B cell (primary cell): ENCODE results near the gene ABCA13. TPM values are rescaled to one million over a fixed set of nuclear protein-coding genes. Genes with fewer than 3 reads are reported as not detected.

Source experiments
- ATAC-seq: fragments of 200-7000 bp; cut with Tn5 transposase; one replicate; pipeline ENCODE4 v1.10.0; 2021; ENCODE audit warnings: low read depth, mild to moderate bottlenecking, moderate number of reproducible peaks, moderate library complexity
- CTCF ChIA-PET: fragments of 350-600 bp; sonication (Branson Sonifier 250); formaldehyde crosslinking; loops from one replicate; lab custom pipeline; 2021; ENCODE audit warnings: antibody characterized with exemption, inconsistent platforms; lab: Charles Lee
- POLR2A ChIA-PET: fragments of 350-600 bp; sonication (Branson Sonifier 250); formaldehyde crosslinking; loops from one replicate; lab custom pipeline; 2021; ENCODE audit warnings: antibody characterized with exemption; lab: Charles Lee
- DNase-seq: peaks from one replicate; pipeline ENCODE4 v3.0.0; 2013
- H2AFZ ChIP-seq: 2 replicates; pipeline ENCODE4 v1.6.1; 2012; ENCODE audit warnings: mild to moderate bottlenecking, low read depth, low read length; ENCODE audit not compliant: insufficient read depth, poor library complexity, severe bottlenecking
- H3K27ac ChIP-seq, 2 donors: 1 replicate in 1 of 2; 2 replicates in 1 of 2; pipeline ENCODE4 v1.5.1; 2012 to 2013; ENCODE audit warnings: low read length in 2 of 2, mild to moderate bottlenecking in 2 of 2, moderate library complexity in 1 of 2
- H3K27me3 ChIP-seq, 4 experiments: fragments of 200-600 bp in 1 of 4; sonication (generic) in 1 of 4; replicated peaks in 1 of 4; 1 replicate in 2 of 4; 2 replicates in 2 of 4; pipeline versions ENCODE4 v1.6.1 to v1.7.0; 2013 to 2016; ENCODE audit warnings: low read length in 3 of 4, mild to moderate bottlenecking in 2 of 4, mixed read lengths in 1 of 4, moderate library complexity in 1 of 4; ENCODE audit not compliant: insufficient read depth in 4 of 4, control insufficient read depth in 3 of 4; ENCODE audit errors: control extremely low read depth in 1 of 4
- H3K36me3 ChIP-seq, 2 experiments: replicated peaks in 1 of 2; 1 replicate in 1 of 2; 2 replicates in 1 of 2; pipeline versions ENCODE4 v1.6.1 to v1.7.1; 2013; ENCODE audit warnings: low read length in 1 of 2; ENCODE audit not compliant: insufficient read depth in 2 of 2, control insufficient read depth in 1 of 2; ENCODE audit errors: control extremely low read depth in 1 of 2, extremely low read depth in 1 of 2
- H3K4me1 ChIP-seq, 2 donors: fragments of 200-600 bp in 1 of 2; sonication (generic) in 1 of 2; 1 replicate in 1 of 2; 2 replicates in 1 of 2; pipeline versions ENCODE4 v1.5.1 to v1.6.1; 2013 to 2017; ENCODE audit warnings: low read length in 2 of 2; ENCODE audit not compliant: control insufficient read depth in 2 of 2, insufficient read depth in 2 of 2
- H3K4me2 ChIP-seq: replicated peaks from 2 replicates; pipeline ENCODE3; 2012; ENCODE audit warnings: mild to moderate bottlenecking, low read depth, low read length; ENCODE audit not compliant: poor library complexity, severe bottlenecking
- H3K4me3 ChIP-seq, 5 experiments: fragments of 200-600 bp in 1 of 5; sonication (generic) in 1 of 5; 1 replicate in 3 of 5; 2 replicates in 2 of 5; pipeline versions ENCODE4 v1.5.1 to v1.7.0; 2011 to 2016; ENCODE audit warnings: low read length in 4 of 5, mild to moderate bottlenecking in 4 of 5, low read depth in 2 of 5, control low read depth in 1 of 5, moderate library complexity in 1 of 5; ENCODE audit not compliant: insufficient read depth in 1 of 5; ENCODE audit errors: control extremely low read depth in 1 of 5, extremely low read depth in 1 of 5
- H3K79me2 ChIP-seq: fragments of 200-600 bp; sonication (generic); one replicate; pipeline ENCODE4 v1.6.0; 2016; ENCODE audit warnings: low read length; ENCODE audit not compliant: control insufficient read depth, insufficient read depth
- H3K9ac ChIP-seq: fragments of 200-600 bp; sonication (generic); 2 replicates; pipeline ENCODE4 v1.6.1; 2017; ENCODE audit warnings: mild to moderate bottlenecking, low read length, moderate library complexity
- H3K9me3 ChIP-seq, 3 donors: one replicate each; pipeline versions ENCODE4 v1.6.1 to v1.7.1; 2013; ENCODE audit warnings: low read length in 2 of 3; ENCODE audit not compliant: control insufficient read depth in 2 of 3, insufficient read depth in 1 of 3; ENCODE audit errors: control extremely low read depth in 1 of 3
- H4K20me1 ChIP-seq: 2 replicates; pipeline ENCODE4 v1.6.0; 2012; ENCODE audit warnings: mild to moderate bottlenecking, low read length; ENCODE audit not compliant: insufficient read depth, control insufficient read depth, poor library complexity, severe bottlenecking
- H3K27ac Mint-ChIP-seq: one replicate; pipeline ENCODE4 v1.8.0; 2021; ENCODE audit warnings: mixed read lengths
- H3K27me3 Mint-ChIP-seq: one replicate; pipeline ENCODE4 v1.8.0; 2021; ENCODE audit warnings: mixed read lengths
- H3K4me1 Mint-ChIP-seq: one replicate; pipeline ENCODE4 v1.8.0; 2021; ENCODE audit warnings: mixed read lengths
- H3K4me3 Mint-ChIP-seq: one replicate; pipeline ENCODE4 v1.8.0; 2021; ENCODE audit warnings: mixed read lengths
- H3K9me3 Mint-ChIP-seq: one replicate; pipeline ENCODE4 v1.8.0; 2022; ENCODE audit warnings: mixed read lengths; ENCODE audit not compliant: insufficient read depth
- CTCF ChIP-seq: fragments of 200-600 bp; IDR thresholded peaks from one replicate; pipeline ENCODE4 v1.8.0; 2022; ENCODE audit warnings: antibody characterized with exemption, mild to moderate bottlenecking
- EZH2 ChIP-seq: IDR thresholded peaks from 2 replicates; pipeline ENCODE4 v1.6.1; 2012; ENCODE audit warnings: borderline replicate concordance, low read depth, mild to moderate bottlenecking, moderate library complexity, low read length; ENCODE audit not compliant: insufficient read depth, poor library complexity, severe bottlenecking
- WGBS: methylation state at CpG from one replicate; pipeline ENCODE4 v1.1.5; 2013; ENCODE audit warnings: missing lambda C conversion rate; ENCODE audit not compliant: insufficient coverage; 5-methylcytosine and 5-hydroxymethylcytosine counted together
- intact Hi-C: fragments of 100-400 bp; cut with micrococcal nuclease; formaldehyde crosslinking; loops from one replicate; pipeline ENCODE4 v1.10.0; 2022
- polyA plus RNA-seq: library from polyadenylated mRNA; depleted of rRNA; stranded (reverse); fragments of >200 nt; gene quantifications from 2 replicates; pipeline ENCODE4 v1.2.3, GENCODE V29; 2012
- total RNA-seq, 2 donors: library from RNA; stranded (reverse); fragments of 120-200 nt in 1 of 2; gene quantifications; 1 replicate in 1 of 2; 2 replicates in 1 of 2; pipeline versions ENCODE4 v1.2.3 to v1.2.4, GENCODE V29; 2013 to 2022

Gene ABCA13
- total and polyA plus RNA-seq, 2 donors (not counting 1 experiment from before 2014, with no cell fraction given) = not detected

- Histone ChIP-seq H3K9ac (no peak overlapping the region), H2AFZ (no peak overlapping the region), H3K27ac (no peak overlapping the region), H3K4me2 (no peak overlapping the region), H3K9me3 (peaks cover 0 to 5% (median 0%) of the 10 kb centered on the region in 3 donors), H3K27me3 (no peaks in the 10 kb centered on the region), H3K4me1 (no peaks in the 10 kb centered on the region), H4K20me1 (no peaks in the 10 kb centered on the region), H3K4me3 (no peak overlapping the region), H3K79me2 (no peaks in the 10 kb centered on the region), H3K36me3 (no peaks in the 10 kb centered on the region)
- CTCF ChIA-PET = no interaction called here
- POLR2A ChIA-PET = no interaction called here
- H3K27ac Mint-ChIP-seq = no peak overlapping the region
- no CpG with 5 or more reads among the region's 3 CpGs for WGBS
- DNase-seq (no peak), ATAC-seq (no peak)
- no peak overlapping the region for H3K4me3 Mint-ChIP-seq
- no peaks in the 10 kb centered on the region for H3K9me3 Mint-ChIP-seq
- intact Hi-C loops = no loop called here
- H3K27me3 Mint-ChIP-seq = peaks cover 3% of the 10 kb centered on the region
- TF ChIP-seq EZH2 (no peak), CTCF (no peak)
- no peaks in the 10 kb centered on the region for H3K4me1 Mint-ChIP-seq
Measured at GRCh38 chr7:48316768-48317167, 145.5 kb downstream of the ABCA13 start.

GRCh38 chr7:48317360-48317759 is 146.1 kb downstream of the ABCA13 start:
- ChIA-PET CTCF (no interaction called here), POLR2A (no interaction called here)
- H3K79me2 ChIP-seq = no peaks in the 10 kb centered on the region
- Mint-ChIP-seq H3K27ac (no peak overlapping the region), H3K4me1 (no peaks in the 10 kb centered on the region), H3K4me3 (no peak overlapping the region), H3K9me3 (no peaks in the 10 kb centered on the region), H3K27me3 (peaks cover 3% of the 10 kb centered on the region)
- no peak for DNase-seq
- TF ChIP-seq CTCF = no peak
- no peak for TF ChIP-seq EZH2
- H3K9ac ChIP-seq = no peak overlapping the region
- ATAC-seq = no peak
- H3K4me3 ChIP-seq = no peak overlapping the region
- H3K27ac ChIP-seq = no peak overlapping the region
- no peak overlapping the region for H3K4me2 ChIP-seq
- WGBS = 80% methylated on average over 2 of the region's 3 CpGs
- H4K20me1 ChIP-seq = no peaks in the 10 kb centered on the region
- peaks cover 0 to 6% (median 0%) of the 10 kb centered on the region in 3 donors for H3K9me3 ChIP-seq
- no peak overlapping the region for H2AFZ ChIP-seq
- no peaks in the 10 kb centered on the region for H3K27me3 ChIP-seq
- no peaks in the 10 kb centered on the region for H3K4me1 ChIP-seq
- H3K36me3 ChIP-seq = no peaks in the 10 kb centered on the region
- intact Hi-C loops = no loop called here
